GM19372 (cell line): ENCODE measurements around the gene OSBPL2.

Experiments
- ATAC-seq: cut with Tn5 transposase; IDR thresholded peaks from one replicate; pipeline ENCODE4 v1.9.1; 2021; ENCODE audit warnings: mild to moderate bottlenecking, low read depth, moderate library complexity; ENCODE audit not compliant: unreplicated experiment

Gene OSBPL2

GRCh38 chr20:62306414-62307187 is 68.3 kb downstream of the OSBPL2 start:
- no peak for ATAC-seq

GRCh38 chr20:62307226-62308101 is 69.1 kb downstream of the OSBPL2 start:
- no peak for ATAC-seq

- ATAC-seq = no peak
Observed at GRCh38 chr20:62308102-62308822, 69.9 kb downstream of the OSBPL2 start.

- no peak for ATAC-seq
Observed at GRCh38 chr20:62309198-62309944, 71.0 kb downstream of the OSBPL2 start.

- ATAC-seq = no peak
Observed at GRCh38 chr20:62309947-62310756, 71.8 kb downstream of the OSBPL2 start.

- no peak for ATAC-seq
Observed at GRCh38 chr20:62310757-62311121, 72.4 kb downstream of the OSBPL2 start.

- ATAC-seq = no peak
Observed at GRCh38 chr20:62311150-62311549, 72.8 kb downstream of the OSBPL2 start.

- ATAC-seq = no peak
Observed at GRCh38 chr20:62311832-62312661, 73.7 kb downstream of the OSBPL2 start.

- no peak for ATAC-seq
Observed at GRCh38 chr20:62312662-62312977, 74.3 kb downstream of the OSBPL2 start.

- no peak for ATAC-seq
Observed at GRCh38 chr20:62313021-62313420, 74.7 kb downstream of the OSBPL2 start.

GRCh38 chr20:62313460-62314338 is 75.4 kb downstream of the OSBPL2 start:
- ATAC-seq = no peak

- no peak for ATAC-seq
Observed at GRCh38 chr20:62314339-62314638, 76.0 kb downstream of the OSBPL2 start.

GRCh38 chr20:62314711-62315302 is 76.5 kb downstream of the OSBPL2 start:
- ATAC-seq = no peak

- no peak for ATAC-seq
Observed at GRCh38 chr20:62315773-62316172, 77.5 kb downstream of the OSBPL2 start.

- no peak for ATAC-seq
Observed at GRCh38 chr20:62316331-62317166, 78.2 kb downstream of the OSBPL2 start.

GRCh38 chr20:62317167-62317655 is 78.9 kb downstream of the OSBPL2 start:
- ATAC-seq = no peak
